ENCODE results near the gene VAC14.
"Not testable (repeated sequence)": the region's sequence is repeated elsewhere in the genome, so short reads cannot be mapped to it uniquely, and the experiment has no call there.

VAC14 gene

DNA sequence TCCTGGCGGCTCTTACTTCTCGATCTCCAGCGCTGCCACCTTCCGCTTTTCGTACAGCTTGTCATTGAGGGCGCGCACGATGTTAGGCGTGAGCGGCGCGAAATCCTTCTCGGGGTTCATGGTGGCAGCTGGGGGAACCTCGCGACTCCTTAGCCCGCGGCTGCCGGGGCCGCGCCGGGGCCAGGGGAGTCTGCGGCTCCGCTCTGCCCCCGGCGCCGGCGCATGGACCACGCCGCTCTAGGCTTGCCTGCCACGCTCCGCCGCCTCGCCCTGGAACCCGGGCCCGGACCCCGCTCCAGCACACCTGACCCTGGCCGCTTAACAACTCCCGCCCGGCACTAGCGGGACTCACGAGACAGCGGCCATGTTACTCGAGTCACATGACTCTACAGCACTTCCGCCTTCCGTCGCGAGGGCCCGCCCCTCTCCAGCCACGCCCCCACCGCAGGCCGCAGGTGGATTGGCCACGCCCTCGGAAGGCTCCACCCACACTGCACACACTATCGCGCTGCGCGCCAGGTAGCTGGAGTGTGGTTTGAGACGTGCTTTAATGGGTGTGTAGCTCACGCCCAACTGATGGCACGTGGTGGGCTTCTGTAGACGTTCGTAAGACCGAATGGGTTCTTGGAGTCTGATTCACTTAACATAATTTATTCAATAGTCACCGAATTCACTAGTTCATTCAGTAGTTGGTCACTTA is at the start of gene VAC14:
TSS of gene VAC14 (minus strand) at position 378 of the 700 bp plus-strand sequence. CDS start at position 120, 258 bp downstream.
- DNase-seq = peak; percentile 89

DNA sequence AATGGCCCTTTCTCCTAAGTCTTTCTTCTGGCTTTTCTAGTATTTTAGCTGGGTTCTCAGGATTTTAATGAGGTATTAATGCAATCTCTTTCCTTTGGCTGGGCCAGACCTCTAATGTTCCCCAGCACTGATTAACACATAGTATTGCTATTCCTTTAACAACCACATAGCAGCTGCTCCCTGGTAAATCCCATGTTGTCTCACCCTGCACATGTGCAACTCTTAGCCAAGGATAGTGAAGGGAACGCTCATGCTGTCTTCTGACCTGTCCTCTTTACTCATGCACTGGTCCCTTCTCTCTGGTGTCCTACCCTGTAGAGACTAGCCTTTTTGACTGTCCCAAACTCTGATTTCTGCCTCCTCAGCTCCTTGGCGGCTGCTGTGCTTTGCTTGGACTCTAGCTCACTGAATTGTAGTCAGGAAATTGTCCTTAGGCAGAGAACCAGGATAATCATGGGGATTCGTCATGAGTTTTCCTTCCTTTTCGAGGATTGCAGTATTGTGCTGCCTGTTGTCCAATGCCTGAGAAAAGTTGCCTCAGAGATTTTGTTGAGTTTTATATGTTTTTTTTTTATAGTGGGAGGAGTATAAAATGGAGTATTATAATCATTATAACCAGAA is 22.6 kb upstream of the VAC14 start:
- DNase-seq = not testable (repeated sequence)

DNA sequence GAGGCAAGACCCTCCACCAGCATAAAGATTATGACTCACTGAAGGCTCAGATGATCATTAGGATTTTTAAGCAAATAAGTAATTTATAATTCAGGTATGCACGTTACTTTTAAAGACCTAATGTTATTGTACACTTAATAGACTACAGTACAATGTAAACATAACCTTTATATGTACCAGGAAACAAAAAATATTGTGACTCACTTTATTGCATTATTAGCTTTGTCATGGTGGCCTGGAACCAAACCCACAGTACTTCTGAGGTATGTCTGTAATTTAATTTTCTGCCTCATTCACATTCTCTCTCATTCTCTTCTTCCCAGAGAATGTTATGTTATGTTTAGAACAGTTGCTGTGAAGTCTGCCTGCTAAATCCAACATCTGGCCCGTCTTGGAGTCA is 21.8 kb upstream of the VAC14 start:
- DNase-seq = not testable (repeated sequence)

DNA sequence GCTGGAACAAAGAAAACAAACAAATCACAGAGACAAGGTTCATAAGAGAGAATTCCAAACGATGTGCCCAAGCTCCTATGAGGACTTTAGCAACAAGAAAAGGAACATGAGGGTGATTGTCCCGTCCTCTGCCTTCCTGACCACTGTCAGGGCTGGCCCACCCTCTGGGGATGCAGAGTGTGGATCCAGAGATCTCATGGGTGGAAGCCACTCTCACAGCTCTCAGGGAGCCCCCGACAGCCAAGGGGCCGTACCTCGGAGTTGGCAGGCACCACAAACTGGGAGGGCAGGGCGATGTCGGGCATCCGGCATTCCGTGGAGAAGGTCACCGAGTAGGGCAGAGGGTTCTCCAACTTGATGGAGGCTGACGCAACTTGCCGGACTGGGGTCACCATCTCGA is 17.1 kb upstream of the VAC14 start:
- DNase-seq = not testable (repeated sequence)

DNA sequence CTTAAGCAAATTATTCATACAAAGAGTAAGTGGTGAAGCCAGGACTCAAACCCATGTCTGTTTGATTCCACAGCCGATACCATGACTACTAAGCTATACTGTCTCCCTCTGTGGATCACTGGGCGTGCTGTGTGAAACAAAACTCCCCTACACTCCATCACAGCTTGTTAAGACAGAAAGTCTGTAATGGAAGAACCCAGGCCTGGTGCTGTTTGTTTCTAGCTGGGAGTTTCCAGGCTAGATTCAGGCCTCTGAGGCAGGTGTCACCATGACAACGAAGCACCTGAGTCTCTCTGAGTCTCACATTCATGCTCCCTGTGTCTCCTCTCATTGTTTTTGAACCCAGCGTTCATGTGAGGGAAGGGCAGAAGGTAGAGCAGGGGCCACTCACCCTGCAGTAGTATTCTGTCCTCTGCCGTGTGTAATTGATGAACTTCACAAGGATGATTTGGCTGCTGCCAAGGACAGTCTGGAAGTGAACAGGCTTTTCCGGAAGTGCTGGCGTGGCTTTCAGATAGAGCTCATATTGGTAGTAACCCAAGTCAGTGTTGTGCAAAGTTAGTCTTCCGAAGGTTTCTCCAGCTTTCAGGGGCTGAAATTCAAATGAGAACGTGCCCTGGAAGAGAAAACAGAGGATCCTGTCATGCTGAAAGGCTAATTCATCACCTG is 8.6 kb upstream of the VAC14 start:
- DNase-seq = no peak

DNA sequence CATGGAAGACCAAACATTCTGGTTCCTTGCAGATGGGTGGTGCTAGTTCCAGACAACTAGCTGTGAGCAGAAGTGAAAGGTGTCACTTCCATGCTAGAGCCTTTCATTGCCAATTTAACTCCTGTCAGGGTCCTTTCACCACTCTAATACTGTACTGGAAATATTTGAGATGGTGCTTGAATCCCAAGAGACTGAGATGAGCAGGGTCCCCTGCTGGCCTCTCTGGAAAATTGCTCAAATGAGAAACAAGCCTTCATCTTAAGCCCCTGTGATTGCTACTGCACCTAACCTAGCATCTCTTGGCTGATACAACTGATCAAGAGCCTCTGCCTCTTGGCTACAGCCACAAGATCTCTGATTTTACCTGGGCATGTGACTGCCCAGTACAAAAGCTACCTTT is 7.4 kb upstream of the VAC14 start:
- no peak for DNase-seq

DNA sequence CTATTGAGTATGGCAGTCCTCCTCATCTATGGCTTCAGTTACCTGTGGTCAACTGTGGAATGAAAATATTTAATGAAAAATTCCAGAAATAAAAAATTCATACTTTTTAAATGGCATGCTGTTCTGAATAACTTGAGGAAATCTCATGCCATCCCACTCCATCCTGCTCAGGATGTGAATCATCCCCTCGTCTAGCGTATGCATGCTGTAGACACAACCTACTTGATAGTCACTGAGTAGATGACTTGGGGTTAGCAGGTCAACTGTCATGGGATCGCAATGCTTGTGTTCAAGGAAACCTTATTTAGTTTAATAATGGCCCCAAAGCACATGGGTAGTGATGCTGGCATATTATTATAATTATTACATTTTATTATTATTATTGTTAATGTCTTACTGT is 4.8 kb upstream of the VAC14 start:
- no peak for DNase-seq

DNA sequence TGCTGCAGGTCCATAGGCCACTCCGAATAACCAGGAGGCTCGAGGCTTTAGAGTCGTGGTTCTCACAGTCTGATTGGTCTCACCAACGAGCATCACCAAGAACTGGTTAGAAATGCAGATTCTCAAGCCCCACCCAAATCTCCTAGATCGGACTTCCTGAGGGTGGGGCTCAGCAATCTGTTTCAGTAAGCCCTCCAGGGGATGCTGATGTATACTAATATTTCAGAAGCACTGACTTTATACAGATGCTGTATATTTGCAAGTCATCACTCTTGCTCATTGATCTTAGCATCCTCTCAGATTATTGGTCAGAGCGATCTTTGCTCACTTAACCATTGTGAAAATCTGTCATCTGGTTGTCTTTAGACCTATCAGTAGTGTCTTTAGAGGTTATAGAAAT is 4.4 kb upstream of the VAC14 start:
- DNase-seq = no peak

DNA sequence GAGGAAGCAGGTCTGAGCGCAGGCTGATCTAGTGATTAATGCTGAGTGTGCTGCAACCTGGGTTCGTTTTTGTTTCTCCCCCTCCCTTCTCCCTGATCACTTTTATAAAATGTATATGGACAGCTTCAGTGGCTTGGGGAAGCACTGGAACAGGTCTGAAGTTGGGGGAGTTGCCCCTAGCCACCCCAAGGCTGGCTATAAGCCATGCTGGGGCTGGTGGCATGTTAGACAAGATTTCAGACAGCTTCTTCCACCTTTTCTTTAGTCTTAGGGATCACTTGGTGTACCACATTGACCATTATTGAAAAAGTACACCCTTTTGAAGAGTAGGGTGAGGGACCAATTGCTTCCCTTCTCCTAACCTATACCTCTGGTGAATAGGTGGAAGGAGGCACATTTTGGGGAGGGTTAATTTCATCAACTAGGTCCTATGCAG is 3.8 kb upstream of the VAC14 start:
- no peak for DNase-seq

DNA sequence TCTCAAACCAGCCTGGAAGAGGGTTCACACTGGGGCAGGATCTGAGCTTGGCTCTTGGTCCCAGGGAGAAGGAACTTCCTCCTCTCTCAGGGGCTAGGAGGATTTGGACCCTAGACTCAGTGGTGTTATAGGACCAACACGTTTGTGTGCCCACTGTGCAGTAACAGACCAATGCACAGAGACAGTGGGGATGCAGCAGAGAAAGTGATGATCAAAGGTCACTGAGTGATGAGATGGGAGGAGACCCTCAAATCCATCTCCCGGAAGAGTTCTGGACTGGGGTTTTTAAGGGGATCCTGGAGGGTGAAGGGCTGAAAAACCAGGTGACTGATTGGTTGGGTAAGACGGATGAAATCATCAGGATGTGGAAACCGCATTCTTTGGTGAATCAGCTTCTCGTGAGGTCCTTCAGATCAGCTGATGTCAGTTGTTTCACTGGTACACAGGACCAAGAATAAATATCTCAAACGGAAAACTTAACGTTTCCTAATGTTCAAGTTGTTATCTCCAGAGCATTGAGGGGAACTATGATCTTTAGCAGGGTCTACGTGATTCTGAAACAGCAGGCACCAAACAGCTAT is 3.3 kb upstream of the VAC14 start:
- DNase-seq = no peak

DNA sequence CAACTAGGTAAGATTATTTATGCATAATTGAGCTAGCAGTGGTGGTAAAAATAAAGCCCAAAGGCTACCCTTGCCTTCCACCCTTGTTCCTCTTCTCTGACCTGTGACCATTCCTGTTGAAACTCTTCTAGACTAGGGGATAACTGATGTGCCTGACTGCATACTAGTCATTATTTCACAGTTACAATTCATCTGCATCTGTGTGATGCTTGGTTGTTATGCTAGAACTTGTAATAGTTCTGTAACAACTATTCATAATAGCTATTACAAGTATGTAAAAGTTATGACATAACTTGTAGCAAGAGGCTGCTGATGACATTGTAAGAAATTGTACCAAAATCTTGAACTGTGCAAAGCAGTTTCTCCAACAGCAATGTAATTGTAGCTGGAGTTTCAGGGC is 2.4 kb upstream of the VAC14 start:
- no peak for DNase-seq

DNA sequence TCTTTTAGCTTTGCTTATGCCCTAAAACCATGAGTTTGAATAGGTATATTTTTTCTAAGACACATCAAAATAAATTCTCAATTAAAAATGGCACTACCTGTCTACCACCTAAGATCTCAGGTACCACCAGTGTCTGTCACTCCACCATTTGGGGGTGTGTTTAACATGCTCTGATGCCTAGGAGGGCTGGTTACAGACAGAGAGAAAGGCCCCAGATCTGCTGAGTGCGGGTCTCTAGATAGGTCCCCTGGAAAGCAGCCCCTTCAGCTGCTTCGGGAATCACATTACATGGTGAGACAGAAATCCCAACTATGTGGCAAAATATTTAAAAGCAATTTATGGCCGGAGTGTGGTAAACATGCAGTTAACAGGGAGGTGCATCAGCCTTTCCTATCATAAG is 653 bp upstream of the VAC14 start:
- DNase-seq = no peak

DNA sequence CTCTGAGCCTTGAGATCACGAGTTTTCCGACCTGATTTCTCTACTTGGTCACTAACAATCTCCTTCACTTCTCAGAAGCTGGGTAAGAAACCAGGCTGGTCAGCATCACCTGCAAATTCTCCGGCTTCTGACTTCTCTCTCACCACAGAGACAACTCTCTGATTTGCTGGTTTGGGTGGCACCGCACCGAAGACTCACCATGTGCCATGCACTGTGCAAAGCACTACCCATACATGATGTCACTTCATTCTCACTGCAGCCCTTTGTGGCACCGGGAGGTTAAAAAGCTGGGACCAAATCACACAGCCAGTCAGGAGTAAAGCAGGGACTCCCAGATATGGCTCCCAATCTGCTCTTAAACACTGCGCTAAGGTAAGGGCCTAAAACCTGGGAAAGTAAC is 647 bp downstream of the VAC14 start:
- DNase-seq = no peak

DNA sequence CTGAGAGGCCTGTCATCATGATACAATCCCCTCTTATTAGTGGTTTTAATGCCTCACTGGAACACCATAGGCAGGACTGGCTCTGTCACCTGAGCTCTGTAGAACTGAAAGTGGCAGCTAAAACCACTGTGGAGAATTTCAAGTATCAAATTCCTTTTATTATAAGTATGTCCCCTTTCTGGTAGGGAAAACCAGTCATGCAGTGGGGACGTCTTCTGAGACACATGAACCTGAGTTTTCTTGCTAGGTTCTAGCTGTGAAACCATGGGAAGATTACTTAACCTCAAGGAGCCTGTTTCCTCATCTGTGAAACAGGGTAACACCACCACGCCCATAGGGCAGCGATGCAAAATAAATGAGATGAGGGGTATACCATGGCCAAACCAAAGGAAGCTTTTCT is 4.7 kb downstream of the VAC14 start:
- no peak for DNase-seq

DNA sequence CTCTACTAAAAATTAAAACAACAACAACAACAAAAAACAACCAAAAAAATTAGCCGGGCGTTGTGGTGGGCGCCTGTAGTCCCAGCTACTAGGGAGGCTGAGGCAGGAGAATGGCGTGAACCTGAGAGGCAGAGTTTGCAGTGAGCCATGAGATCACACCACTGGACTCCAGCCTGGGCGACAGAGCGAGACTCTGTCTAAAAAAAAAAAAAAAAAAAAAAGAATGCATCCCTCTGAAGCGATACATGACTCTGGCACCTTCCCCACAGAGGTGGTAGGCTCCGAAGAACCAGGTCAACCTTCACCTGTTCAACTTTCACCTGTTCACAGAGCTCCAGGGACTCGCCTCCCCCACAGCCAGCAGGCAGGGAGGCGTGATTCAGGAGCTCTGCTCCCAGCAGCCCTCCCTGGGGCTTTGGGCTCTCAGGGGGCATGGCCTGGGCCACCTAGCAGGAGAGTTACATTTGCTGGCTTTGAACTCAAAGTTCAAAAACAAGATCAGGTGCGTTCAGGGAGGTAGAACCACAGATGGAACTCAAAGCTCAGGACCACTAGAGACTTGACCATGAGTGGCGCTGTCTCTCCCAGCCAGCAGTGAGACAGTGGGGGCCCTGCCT is 5.6 kb downstream of the VAC14 start:
- DNase-seq = no peak

DNA sequence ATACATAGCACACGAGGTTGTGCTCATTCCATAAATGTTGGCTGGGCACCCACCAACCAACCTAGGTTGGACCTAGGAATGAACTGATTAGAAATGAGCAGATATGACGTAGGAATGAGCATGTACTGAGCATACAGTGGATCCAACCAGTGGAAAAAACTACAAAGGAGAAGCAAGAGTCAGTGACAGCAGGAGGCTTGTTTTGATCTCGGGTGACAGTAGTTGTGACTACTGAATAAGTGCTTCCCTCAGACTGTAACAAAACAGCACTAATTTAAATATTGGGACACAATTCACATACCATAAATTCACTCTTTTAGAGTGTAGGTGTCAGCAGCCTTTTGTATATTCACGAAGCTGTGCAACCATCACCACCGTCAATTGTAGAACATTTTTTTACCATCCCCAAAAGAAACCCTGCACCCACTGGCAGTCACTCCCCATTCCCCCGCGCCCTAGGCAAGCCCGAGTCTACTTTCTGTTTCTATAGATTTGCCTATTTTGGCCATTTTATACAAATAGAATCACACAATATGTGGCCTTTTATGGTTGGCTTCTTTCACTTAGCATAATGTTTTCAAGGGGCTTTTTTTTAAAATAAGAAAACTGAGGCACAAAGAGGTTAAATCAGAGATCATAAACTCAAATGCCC is 7.0 kb downstream of the VAC14 start:
- no peak for DNase-seq

DNA sequence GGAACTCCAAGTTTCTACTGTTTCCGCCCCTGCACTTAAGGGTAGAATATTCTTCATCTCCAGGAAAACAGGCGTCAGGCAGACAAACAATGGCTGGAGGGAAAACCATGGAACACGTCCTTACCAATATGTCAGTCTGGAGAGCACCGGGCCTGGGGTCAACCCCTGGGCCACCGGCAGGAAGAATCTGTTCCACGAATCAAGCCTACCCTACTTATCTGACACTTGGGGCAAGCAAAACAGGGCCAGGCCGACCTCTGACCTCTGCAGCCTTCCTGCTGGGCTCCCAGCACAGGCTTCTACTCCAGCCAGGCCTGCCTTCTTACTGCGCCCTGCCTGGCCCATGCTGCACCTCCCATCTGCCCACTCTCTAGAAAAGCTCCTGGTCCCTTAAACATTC is 10.1 kb downstream of the VAC14 start:
- DNase-seq = no peak

DNA sequence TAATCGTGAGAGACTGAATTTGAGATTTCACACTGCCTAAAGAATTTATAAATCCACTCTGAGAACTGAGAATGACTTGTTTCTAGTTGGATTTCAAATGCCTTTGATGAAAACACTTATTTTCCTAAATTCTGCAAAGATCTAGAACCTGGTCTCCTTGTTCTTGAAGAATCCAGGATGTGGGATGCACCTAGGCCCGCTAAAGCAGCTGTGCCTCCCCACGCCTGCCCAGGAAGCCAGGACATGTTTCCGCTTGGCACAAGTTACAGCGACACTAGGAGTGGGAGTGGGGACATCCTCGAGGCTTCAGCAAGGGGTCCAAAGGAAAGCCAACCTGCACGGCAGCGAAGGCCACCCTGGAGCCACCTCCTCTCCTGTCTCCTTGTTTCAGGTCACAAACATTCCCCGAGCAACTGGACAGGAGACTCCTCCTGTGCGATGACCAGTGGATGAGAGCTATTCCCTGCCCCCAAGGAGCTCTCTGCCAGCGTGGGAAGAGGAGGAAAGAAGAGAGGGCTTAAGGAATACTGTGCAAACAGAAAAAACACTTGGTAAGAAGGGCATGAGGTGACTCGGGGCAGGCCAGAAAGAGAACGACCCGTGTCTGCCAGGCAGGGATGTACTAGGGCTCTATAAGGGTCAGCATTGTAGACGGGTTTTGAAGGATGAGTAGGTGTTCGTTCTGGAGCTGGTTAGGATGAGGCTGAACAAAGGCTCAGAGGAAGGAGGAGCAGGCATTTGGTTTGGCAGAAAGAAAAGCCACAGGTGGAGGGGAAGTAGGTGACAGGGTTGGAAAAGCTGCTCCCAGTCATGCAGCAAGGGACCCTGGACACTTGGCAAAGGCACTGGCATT is 11.1 kb downstream of the VAC14 start:
- no peak for DNase-seq

DNA sequence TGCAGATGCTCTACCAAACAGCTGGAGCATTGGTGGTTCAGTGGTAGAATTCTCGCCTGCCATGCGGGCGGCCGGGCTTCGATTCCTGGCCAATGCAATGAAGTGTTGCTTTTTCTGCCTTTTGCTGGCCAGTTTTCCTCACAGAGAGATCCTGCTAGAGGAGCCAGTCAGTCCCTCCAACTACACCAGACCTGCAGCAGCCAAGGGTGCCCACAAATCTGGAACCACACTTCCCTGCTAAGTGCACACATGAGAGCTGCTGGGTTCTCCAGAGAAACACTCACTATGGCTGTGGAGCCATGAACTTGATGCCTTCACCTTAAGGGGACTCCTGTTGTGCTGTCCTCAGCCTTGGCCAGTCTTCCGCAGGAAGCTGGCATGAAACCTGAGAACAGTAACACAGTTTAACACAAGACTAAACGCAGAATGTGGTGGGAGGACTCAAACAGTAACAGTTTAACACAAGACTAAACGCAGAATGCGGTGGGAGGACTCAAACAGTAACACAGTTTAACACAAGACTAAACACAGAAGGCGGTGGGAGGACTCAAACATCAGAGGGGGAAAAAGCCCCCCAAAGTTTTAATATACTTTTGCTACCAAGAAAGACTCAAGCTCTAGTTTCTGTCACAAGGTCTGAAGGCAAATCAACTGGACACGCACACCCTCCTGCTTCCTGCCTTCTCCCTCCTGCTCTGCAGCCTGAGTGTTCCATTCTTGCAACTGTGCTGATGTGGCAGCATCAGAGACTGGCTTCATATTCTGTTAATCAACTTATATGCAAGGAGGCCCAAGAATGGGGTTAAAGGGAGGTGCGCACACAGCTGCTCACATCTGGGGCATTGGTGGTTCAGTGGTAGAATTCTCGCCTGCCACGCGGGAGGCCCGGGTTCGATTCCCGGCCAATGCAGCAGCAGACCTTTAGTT is 12.0 kb downstream of the VAC14 start:
- DNase-seq = no peak

DNA sequence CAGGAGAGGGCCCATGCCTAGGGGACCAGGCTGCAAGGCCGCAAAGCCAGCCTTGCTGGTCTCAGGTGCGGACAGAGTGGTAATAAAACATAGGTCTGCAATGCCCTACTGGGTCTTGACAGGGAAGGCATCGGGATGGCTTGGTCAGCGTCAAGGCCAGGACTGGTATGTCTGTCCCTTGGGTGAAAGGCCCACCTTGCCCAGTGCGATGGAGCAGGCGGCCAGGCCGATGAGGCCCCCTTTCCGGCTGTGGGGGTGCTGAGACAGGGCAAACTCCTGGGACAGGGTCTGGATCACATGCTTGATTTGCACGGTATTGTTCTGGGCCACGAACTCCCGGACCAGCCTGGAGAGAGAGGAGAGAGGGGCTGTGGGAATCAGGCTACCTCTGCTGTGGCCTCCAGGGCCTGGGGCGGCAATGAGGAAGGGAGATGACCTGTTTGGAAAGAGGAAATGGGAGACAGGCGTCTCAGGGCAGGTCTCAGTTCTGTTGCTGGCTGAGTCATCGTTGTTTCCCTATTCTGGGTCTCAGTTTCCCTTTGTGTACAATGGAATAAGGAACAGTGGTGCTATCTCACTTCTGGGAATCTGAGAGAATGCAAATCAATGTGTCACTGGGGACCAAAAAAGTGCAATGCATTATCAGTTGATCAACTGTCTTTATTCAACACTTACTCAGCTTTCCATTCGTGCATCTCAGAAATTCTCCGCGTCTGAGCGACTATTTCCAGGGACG is 14.8 kb downstream of the VAC14 start:
- no peak for DNase-seq

Measured in midbrain (tissue), 1 donor.